ENCODE results near the gene GGTA1.

DNA sequence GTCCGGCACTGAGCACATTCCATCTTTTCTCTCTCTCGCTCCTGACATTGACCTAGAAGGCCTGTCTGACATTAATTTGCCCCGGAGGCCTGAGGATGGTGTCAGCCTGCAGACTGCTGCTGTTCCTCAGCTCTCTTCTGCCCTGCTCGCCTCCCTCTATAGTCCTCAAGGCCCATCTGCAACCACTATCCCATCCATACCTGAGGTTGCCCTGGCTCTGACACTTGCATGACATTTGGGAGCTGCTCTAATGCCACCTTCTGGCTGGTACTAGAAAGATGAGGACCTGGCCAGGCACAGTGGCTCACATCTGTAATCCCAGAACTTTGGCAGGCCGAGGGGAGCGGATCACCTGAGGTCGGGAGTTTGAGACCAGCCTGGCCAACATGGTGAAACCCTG, 38.6 kb upstream of the GGTA1 start:
- TF ChIP-seq POLR2AphosphoS5 (IDR thresholded peaks at IDR 0.05) (no peak), CTCF (IDR thresholded peaks at IDR 0.05 in 8 of 11, conservative IDR thresholded peaks at IDR 0.05 in 3 of 11) (peak in 4 of 11 experiments; percentile 7 to 25 (median 18))
